ENCODE results near the gene KIFBP.

GRCh38 chr10:69047111-69047832 lies 58.7 kb downstream of the KIFBP start:
- TF ChIP-seq POLR2A (IDR thresholded peaks at IDR 0.05) (no peak), CTCF (IDR thresholded peaks at IDR 0.05) (no peak)

Measured in right lobe of liver (tissue), 4 donors.